ENCODE data around the gene RHNO1.
A peak's percentile ranks its signal among the peaks of the same experiment; 100 is the strongest.

RHNO1 gene

DNA sequence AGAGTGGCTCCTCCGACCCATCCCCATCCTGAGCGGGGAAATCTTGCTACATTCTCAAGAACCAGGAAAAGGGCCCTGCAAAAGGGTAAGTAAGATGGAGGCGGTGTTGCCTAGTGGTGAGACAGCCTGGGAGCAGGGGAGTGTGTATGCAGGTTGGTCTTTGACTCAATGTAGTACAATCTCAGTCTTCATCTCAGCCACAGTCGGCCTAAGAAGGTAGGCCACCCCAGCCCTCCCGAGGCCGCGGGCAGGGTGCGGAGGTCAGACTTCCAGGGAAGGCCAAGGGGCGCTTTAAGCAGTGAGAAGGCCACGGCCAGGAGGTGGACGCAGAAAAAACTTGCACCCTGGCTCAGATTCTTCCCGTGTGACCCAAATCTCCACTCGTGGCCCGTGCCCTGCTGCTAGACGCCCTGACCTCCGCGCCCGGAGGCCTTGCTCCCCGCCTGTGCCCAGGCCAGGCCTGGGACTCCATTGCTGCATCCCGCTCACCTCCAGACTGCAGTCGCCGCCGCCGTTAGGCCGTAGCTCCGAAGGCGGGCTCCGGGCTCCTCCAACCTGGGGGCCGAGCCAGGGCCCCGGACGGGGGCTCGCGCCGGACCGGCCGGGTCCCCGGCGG is 484 bp upstream of the RHNO1 start:
- DNase-seq (ENCODE audit: low read depth): peak; percentile 21
- peak overlapping the region; percentile 92 for H3K4me3 ChIP-seq (ENCODE audit: control insufficient read depth, low read depth, low read length)
- TF ChIP-seq, protein P1, sequence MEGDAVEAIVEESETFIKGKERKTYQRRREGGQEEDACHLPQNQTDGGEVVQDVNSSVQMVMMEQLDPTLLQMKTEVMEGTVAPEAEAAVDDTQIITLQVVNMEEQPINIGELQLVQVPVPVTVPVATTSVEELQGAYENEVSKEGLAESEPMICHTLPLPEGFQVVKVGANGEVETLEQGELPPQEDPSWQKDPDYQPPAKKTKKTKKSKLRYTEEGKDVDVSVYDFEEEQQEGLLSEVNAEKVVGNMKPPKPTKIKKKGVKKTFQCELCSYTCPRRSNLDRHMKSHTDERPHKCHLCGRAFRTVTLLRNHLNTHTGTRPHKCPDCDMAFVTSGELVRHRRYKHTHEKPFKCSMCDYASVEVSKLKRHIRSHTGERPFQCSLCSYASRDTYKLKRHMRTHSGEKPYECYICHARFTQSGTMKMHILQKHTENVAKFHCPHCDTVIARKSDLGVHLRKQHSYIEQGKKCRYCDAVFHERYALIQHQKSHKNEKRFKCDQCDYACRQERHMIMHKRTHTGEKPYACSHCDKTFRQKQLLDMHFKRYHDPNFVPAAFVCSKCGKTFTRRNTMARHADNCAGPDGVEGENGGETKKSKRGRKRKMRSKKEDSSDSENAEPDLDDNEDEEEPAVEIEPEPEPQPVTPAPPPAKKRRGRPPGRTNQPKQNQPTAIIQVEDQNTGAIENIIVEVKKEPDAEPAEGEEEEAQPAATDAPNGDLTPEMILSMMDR (conservative IDR thresholded peaks at IDR 0.05; ENCODE audit: control insufficient read depth, insufficient read depth, low read depth, low read length): no peak

GRCh38 chr12:2877953-2878732 is 1.1 kb downstream of the RHNO1 start:
- H3K4me3 ChIP-seq (ENCODE audit: control insufficient read depth, low read depth, low read length): peak overlapping the region; percentile 92
- DNase-seq (ENCODE audit: low read depth): peak; percentile 40
- TF ChIP-seq, protein P1 (conservative IDR thresholded peaks at IDR 0.05; ENCODE audit: control insufficient read depth, insufficient read depth, low read depth, low read length): no peak

GRCh38 chr12:2879853-2880252 is 2.8 kb downstream of the RHNO1 start:
- TF ChIP-seq, protein P1 (conservative IDR thresholded peaks at IDR 0.05; ENCODE audit: control insufficient read depth, insufficient read depth, low read depth, low read length): no peak
- no peak for DNase-seq (ENCODE audit: low read depth)
- no peak overlapping the region for H3K4me3 ChIP-seq (ENCODE audit: control insufficient read depth, low read depth, low read length)

- no peak for DNase-seq (ENCODE audit: low read depth)
- TF ChIP-seq, protein P1 (conservative IDR thresholded peaks at IDR 0.05; ENCODE audit: control insufficient read depth, insufficient read depth, low read depth, low read length): no peak
- H3K4me3 ChIP-seq (ENCODE audit: control insufficient read depth, low read depth, low read length): no peak overlapping the region
Observed at GRCh38 chr12:2884810-2885209, 7.8 kb downstream of the RHNO1 start.

GRCh38 chr12:2886768-2887450 is 9.9 kb downstream of the RHNO1 start:
- H3K4me3 ChIP-seq (ENCODE audit: control insufficient read depth, low read depth, low read length): no peak overlapping the region
- DNase-seq (ENCODE audit: low read depth): no peak
- TF ChIP-seq, protein P1 (conservative IDR thresholded peaks at IDR 0.05; ENCODE audit: control insufficient read depth, insufficient read depth, low read depth, low read length): no peak

- no peak for DNase-seq (ENCODE audit: low read depth)
- H3K4me3 ChIP-seq (ENCODE audit: control insufficient read depth, low read depth, low read length): peak overlapping the region; percentile 91
- TF ChIP-seq, protein P1 (conservative IDR thresholded peaks at IDR 0.05; ENCODE audit: control insufficient read depth, insufficient read depth, low read depth, low read length): no peak
Observed at GRCh38 chr12:2890001-2890387, 13.0 kb downstream of the RHNO1 start.
